Aorta (tissue), 5 donors: Measurements from ENCODE around the gene TRIM62. TPM values are rescaled to one million over a fixed set of nuclear protein-coding genes. Genes with fewer than 3 reads are reported as not detected.

ENCODE experiments used
- ATAC-seq: fragments of 200-7000 bp; cut with Tn5 transposase; one replicate; pipeline ENCODE4 v1.9.1; 2022; ENCODE audit warnings: moderate library complexity; ENCODE audit not compliant: low FRiP score
- DNase-seq, 2 donors: peaks; one replicate each; pipeline ENCODE4 v3.0.0-alpha.2; 2020
- H3K27ac ChIP-seq, 2 donors: one replicate each; pipeline ENCODE4 v1.5.1; 2013; ENCODE audit warnings: low read length in 2 of 2, mild to moderate bottlenecking in 2 of 2, moderate library complexity in 2 of 2, control low read depth in 1 of 2, inconsistent platforms in 1 of 2, low read depth in 1 of 2
- H3K27me3 ChIP-seq, 2 donors: one replicate each; pipeline ENCODE4 v1.6.1; 2013; ENCODE audit warnings: control low read depth in 1 of 2, low read length in 1 of 2, mild to moderate bottlenecking in 1 of 2, moderate library complexity in 1 of 2; ENCODE audit not compliant: insufficient read depth in 2 of 2, control insufficient read depth in 1 of 2
- H3K36me3 ChIP-seq, 2 donors: one replicate each; pipeline ENCODE4 v1.6.1; 2013; ENCODE audit warnings: control low read depth in 1 of 2, low read length in 1 of 2, mild to moderate bottlenecking in 1 of 2; ENCODE audit not compliant: insufficient read depth in 2 of 2, control insufficient read depth in 1 of 2
- H3K4me1 ChIP-seq, 2 donors: one replicate each; pipeline ENCODE4 v1.6.1; 2013; ENCODE audit warnings: low read length in 2 of 2, control low read depth in 1 of 2, mild to moderate bottlenecking in 1 of 2, moderate library complexity in 1 of 2; ENCODE audit not compliant: insufficient read depth in 2 of 2, control insufficient read depth in 1 of 2
- H3K4me3 ChIP-seq, 2 donors: one replicate each; pipeline ENCODE4 v1.5.1; 2013; ENCODE audit warnings: low read length in 2 of 2, control low read depth in 1 of 2, mild to moderate bottlenecking in 1 of 2
- H3K9me3 ChIP-seq: one replicate; pipeline ENCODE4 v1.6.1; 2013; ENCODE audit warnings: mild to moderate bottlenecking, low read length; ENCODE audit not compliant: control insufficient read depth
- WGBS, 2 donors: extraction: QIAGEN DNeasy Blood & Tissue Kit; methylation state at CpG; one replicate each; pipeline ENCODE4 v1.1.7; 2013; 5-methylcytosine and 5-hydroxymethylcytosine counted together
- intact Hi-C, 2 donors: fragments of 100-400 bp; cut with DNase I; formaldehyde crosslinking; loops; one replicate each; pipeline versions ENCODE4 v1.14.2 to v1.15.0; 2022
- polyA plus RNA-seq, 2 donors: library from polyadenylated mRNA; stranded (reverse); fragments of 200-250 nt; gene quantifications; one replicate each; pipeline ENCODE4 v1.2.3, GENCODE V29; 2013
- total RNA-seq, 2 donors: library from RNA; stranded (reverse); fragmentation: NEBNext Ultra II Directional; extraction: Animal tissue kit (Norgen Biotek cat#: 25700); gene quantifications; one replicate each; pipeline ENCODE4 v1.2.1, GENCODE V29; 2021
- donor health status: healthy with polysubstance abuse.
- donor health status: Bipolar disorder and iron deficiency.
- donor health status: DM: no; HTN: no; CAD: no.
- donor health status: DM: no; HTN: no; CAD: no.
- donor health status: DM: yes; HTN: yes; CAD: no.

Gene TRIM62
- total and polyA plus RNA-seq, 4 donors: 1.0 to 8.0 (median 6.7) TPM

DNA sequence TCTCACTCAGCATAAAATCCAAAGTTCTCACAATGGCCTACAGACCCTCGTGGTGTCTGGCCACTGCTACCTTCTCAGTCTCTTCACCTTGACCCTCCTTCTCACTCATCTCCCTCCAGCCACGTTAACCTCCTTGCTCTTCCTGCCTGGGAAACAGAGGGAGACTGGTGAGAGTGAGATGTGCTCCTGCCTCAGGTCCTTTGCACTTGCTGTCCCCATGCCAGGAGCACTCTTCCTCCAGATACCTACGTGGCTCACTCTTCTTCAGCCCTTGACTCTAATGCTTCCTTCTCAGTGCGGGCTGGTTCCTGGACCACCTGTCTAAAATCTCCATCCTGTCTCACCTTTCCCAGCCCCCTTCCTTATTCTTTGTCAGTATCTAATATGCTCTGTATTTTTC is 24.7 kb downstream of the TRIM62 start:
- 93 to 96% methylated on average over 4 of the region's 4 CpGs for WGBS, 2 donors
- DNase-seq: no peak

DNA sequence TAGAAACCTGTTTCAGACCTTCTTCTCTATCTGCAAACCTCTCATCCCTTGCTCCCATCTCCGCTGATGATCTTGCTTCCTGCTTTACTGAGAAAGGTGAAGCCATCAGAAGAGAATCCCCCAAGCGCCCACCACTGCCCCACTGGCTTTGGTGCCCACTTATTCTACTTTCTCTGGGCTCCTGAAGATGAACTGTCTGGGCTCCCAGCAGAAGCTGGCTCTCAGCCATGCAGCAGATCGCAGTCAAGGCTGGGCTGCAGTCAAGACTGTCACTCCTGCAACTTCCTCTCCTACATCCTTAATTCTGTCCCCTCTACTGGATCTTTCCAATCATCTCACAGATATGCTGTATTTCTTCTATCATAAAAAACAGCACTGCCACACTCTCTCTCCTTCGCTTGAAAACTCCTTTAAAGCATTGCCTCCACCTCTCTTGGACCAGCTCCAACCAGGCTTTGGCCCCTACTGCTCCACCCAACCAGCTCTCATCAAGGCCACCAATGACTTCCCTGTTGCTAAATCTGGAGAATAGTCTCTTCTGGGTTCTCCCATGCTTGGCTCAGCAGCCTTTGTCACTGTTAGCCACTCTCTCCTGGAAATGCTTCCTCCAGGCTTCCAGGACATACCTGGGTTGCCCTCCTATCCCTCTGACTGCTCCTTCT is 25.8 kb downstream of the TRIM62 start:
- Histone ChIP-seq H3K36me3 (peaks cover 0 to 4% of the 10 kb centered on the region in 2 donors), H3K27me3 (no peaks in the 10 kb centered on the region), H3K4me1 (no peaks in the 10 kb centered on the region), H3K9me3 (no peaks in the 10 kb centered on the region), H3K27ac (no peak overlapping the region), H3K4me3 (no peak overlapping the region)
- ATAC-seq (no peak), DNase-seq (no peak)
- 59 to 63% methylated on average over 4 of the region's 4 CpGs for WGBS, 2 donors
- intact Hi-C loops: no loop called here

More for the DNA sequence above, 24.7 kb downstream of the TRIM62 start:
- Histone ChIP-seq H3K4me1 (no peaks in the 10 kb centered on the region), H3K4me3 (no peak overlapping the region), H3K27ac (no peak overlapping the region), H3K36me3 (peaks cover 0 to 4% of the 10 kb centered on the region in 2 donors), H3K9me3 (no peaks in the 10 kb centered on the region), H3K27me3 (no peaks in the 10 kb centered on the region)
- intact Hi-C loops: no loop called here
- ATAC-seq: no peak

DNA sequence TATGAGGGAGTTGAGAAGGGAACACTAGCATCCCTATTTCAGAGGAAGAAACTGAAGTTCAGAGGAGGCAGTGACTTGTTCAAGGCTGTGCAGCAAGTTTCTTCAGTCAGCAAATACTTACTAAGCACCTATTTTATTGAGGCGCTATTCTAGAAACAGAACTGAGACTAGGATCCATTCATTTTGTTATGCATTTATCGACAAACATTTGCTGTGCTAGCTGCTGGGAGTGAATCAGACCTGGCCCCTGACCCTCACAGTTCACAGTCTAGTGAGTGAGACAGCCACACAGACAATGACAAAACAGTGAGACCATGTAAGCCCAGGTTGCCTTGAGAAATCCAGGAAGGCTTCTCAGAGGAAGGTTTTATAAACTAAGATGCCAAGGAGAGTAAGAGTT is 28.2 kb downstream of the TRIM62 start:
- no peak for ATAC-seq
- Histone ChIP-seq H3K4me1 (no peaks in the 10 kb centered on the region), H3K9me3 (no peaks in the 10 kb centered on the region), H3K36me3 (peaks cover 0 to 2% of the 10 kb centered on the region in 2 donors), H3K27ac (peak overlapping the region in 1 of 2 donors; percentile 81), H3K4me3 (no peak overlapping the region), H3K27me3 (no peaks in the 10 kb centered on the region)
- no peak for DNase-seq
- intact Hi-C loops: no loop called here
- WGBS, 2 donors: 94 to 96% methylated on average over 2 of the region's 2 CpGs

DNA sequence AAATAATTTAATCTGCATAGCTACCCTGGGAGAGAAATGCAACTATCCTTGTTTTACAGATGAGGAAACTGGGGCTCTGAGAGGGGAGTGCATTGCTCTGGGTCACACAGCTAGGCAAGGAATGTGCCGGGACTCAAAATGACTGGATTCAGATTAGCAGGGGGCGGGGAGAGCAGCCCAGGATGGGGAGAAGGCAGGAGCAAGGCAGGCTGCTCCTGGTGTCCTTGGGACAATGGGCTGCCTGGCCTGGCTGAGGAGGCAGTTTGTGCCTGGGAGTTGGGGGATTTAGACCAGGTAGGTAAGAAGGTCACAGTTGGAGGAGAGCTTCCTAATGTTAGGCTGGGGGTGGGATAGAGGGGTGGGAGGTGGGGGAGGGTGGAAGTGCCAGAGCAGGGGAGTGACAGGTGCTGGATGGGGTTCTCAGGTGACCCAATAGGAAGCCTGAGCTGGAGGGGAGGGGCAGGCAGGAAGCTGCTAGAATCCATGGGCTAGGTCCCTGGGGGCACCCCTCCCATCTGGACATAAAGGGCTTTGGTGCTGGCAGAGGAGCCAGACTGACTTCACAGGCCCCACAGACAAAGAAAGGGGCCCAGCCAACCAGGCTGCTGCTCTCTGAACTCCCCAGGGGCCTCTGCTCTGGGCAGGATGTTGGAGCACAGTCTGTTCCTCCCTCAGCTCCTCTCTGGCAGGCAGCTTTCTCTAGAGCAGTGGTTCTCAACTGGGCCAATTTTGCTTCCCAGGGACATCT is 29.0 kb downstream of the TRIM62 start:
- ATAC-seq (peak; percentile 86), DNase-seq (peak; percentile 79 to 82)
- H3K27ac ChIP-seq: peak overlapping the region in 1 of 2 donors; percentile 70
- 48 to 55% methylated on average over 2 of the region's 2 CpGs for WGBS, 2 donors
- H3K4me1 ChIP-seq: no peaks in the 10 kb centered on the region
- intact Hi-C loops: no loop called here
- H3K9me3 ChIP-seq: no peaks in the 10 kb centered on the region
- H3K4me3 ChIP-seq: no peak overlapping the region
- H3K27me3 ChIP-seq: no peaks in the 10 kb centered on the region
- peaks cover 0 to 2% of the 10 kb centered on the region in 2 donors for H3K36me3 ChIP-seq

DNA sequence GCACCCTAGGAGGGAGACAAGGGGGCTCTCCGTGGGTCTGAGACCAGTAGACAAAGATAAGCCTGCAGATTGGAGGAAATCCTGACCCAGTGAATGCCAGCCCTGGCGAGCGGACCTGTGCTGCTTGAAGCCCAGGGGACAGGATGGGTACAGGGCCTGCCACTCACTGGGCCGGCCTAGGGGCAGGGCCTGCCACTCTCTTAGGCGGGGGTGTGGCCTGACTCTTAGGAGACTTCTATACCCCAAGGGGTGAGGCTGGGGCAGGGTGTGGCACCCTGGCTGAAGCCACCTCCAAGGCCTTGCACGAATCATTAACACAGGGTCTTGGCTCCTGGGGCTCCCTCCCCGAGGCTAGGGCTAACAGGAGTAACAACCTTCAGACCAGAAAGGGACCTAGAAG is 30.7 kb downstream of the TRIM62 start:
- Histone ChIP-seq H3K4me3 (no peak overlapping the region), H3K36me3 (peaks cover 0 to 5% of the 10 kb centered on the region in 2 donors), H3K9me3 (no peaks in the 10 kb centered on the region), H3K27me3 (no peaks in the 10 kb centered on the region), H3K4me1 (no peaks in the 10 kb centered on the region), H3K27ac (no peak overlapping the region)
- ATAC-seq: no peak
- DNase-seq: no peak
- WGBS, 2 donors: 69 to 78% methylated on average over 7 of the region's 7 CpGs
- intact Hi-C loops: no loop called here

DNA sequence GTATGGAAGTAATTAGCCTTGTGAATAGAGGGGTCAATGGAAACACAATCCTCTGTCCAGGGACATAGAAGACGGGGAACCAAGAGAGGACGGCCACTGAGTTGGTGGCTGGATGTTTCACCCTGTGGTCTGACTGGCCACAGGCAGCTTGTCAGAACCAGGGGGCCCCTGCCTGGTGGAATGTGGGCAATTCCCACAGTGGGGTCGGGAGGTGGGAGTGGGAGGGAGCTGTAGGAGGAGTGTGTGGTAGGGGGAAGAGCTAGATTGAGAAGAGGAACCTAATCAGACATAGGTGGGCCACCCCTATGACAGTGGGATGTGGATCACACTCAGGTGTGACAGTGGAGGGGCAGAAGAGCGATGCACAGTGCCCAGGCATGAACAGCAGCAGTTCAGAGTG is 31.3 kb downstream of the TRIM62 start:
- H3K9me3 ChIP-seq: no peaks in the 10 kb centered on the region
- intact Hi-C loops: no loop called here
- ATAC-seq (no peak), DNase-seq (no peak)
- H3K4me1 ChIP-seq: no peaks in the 10 kb centered on the region
- H3K27me3 ChIP-seq: no peaks in the 10 kb centered on the region
- peaks cover 0 to 6% of the 10 kb centered on the region in 2 donors for H3K36me3 ChIP-seq
- 87 to 93% methylated on average over 4 of the region's 4 CpGs for WGBS, 2 donors
- H3K4me3 ChIP-seq: no peak overlapping the region
- no peak overlapping the region for H3K27ac ChIP-seq

DNA sequence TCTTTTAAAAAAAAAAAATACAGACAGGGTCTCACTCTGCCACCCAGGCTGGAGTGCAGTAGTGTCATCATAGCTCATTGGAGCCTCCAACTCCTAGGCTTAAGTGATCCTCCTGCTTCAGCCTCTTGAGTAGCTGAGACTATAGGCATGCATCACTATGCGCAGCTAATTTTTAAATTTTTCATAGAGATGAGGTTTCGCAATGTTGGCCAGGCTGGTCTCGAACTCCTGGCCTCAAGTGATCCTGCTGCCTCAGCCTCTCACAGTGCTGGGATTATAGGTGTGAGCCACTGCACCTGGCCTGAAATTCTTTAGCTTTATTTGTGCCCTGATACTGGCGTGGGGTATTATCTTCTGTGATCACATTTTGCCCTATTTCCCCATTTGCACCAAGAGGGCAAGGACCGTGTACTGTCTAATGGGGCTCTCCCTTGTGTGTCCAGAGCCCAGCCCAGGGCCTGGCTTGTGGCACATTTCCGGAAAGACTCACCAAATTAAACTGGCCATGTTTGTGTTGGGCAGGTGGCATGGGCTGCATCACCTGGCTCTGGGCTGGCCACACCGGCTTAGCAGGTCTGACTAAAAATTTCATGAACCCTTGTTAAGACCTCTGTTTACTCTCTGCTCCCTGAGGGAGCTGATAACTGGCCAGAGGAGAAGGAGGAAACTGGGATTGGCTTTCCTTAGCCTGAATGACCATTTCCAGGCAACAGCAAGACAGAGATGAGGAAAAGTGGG is 32.2 kb downstream of the TRIM62 start:
- ATAC-seq (no peak), DNase-seq (no peak)
- Histone ChIP-seq H3K4me3 (no peak overlapping the region), H3K27me3 (no peaks in the 10 kb centered on the region), H3K27ac (no peak overlapping the region), H3K9me3 (no peaks in the 10 kb centered on the region), H3K4me1 (no peaks in the 10 kb centered on the region), H3K36me3 (peaks cover 0 to 6% of the 10 kb centered on the region in 2 donors)
- intact Hi-C loops: no loop called here
- 90 to 94% methylated on average over 7 of the region's 7 CpGs for WGBS, 2 donors

DNA sequence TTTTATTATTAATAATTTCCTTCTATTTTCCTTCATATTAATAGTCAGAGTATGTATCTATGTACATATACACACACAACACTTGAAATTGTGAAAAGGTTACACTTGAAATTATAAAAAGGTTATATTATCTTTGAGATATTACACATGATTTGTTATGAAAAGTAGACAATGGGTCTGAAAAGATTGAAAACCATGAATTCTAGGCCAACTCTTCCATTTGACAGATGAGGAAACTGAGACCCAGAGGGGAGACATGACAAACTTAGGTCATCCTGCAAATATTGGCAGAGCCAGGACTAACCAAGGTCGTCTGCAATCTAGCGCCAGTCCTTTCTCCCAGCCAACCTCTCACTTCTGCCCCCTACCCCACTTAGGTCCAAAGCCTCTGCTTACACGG is 33.2 kb downstream of the TRIM62 start:
- no peak for ATAC-seq
- no peak overlapping the region for H3K4me3 ChIP-seq
- 86 to 88% methylated on average over 3 of the region's 3 CpGs for WGBS, 2 donors
- no peaks in the 10 kb centered on the region for H3K4me1 ChIP-seq
- no peak for DNase-seq
- no peaks in the 10 kb centered on the region for H3K27me3 ChIP-seq
- intact Hi-C loops: no loop called here
- no peak overlapping the region for H3K27ac ChIP-seq
- H3K9me3 ChIP-seq: no peaks in the 10 kb centered on the region
- H3K36me3 ChIP-seq: peaks cover 0 to 6% of the 10 kb centered on the region in 2 donors
